ENCODE results near the gene NPFFR1.
"Not testable (repeated sequence)": the region's sequence is repeated elsewhere in the genome, so short reads cannot be mapped to it uniquely, and the experiment has no call there.

The NPFFR1 gene

DNA sequence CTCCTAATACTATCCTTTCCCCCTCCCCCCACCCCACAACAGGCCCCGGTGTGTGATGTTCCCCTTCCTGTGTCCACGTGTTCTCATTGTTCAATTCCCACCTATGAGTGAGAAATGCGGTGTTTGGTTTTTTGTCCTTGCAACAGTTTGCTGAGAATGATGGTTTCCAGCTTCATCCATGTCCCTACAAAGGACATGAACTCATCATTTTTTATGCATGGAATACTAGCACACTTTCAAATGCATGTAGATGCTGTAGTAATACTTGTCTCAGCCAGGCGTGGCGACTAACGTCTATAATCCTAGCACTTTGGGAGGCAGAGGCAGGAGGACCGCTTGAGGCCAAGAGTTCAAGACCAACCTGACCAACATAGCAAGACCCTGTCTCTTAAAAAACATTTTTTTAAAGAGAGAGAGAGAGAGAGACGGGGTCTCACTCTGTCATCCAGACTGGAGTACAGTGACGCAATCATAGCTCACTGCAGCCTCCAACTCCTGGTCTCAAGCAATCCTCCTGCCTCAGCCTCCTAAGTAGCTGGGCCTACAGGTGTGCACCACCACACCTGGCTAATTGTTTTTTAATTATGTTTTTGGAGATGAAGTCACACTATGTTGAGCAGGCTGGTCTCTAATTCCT lies 60.9 kb downstream of the NPFFR1 start:
- DNase-seq, result not testable (repeated sequence)

DNA sequence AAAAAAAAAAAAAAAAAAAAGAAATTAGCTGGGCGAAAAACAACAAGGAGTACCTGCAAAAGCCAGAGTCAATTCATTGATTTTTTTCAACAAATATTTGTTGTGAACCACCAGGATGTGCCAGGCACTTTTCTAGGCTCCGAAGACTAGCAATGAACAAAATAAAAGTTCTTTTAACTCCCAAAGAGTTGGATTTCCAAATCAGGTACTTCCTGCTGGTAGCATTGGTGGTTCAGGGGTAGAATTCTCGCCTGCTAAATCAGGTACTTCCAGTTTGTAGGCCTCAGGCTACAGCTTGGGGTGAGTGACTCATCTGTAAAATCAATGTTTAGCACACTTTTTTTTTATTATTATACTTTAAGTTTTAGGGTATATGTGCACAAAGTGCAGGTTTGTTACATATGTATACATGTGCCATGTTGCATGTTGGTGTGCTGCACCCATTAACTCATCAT lies 61.4 kb downstream of the NPFFR1 start:
- DNase-seq, result no peak

DNA sequence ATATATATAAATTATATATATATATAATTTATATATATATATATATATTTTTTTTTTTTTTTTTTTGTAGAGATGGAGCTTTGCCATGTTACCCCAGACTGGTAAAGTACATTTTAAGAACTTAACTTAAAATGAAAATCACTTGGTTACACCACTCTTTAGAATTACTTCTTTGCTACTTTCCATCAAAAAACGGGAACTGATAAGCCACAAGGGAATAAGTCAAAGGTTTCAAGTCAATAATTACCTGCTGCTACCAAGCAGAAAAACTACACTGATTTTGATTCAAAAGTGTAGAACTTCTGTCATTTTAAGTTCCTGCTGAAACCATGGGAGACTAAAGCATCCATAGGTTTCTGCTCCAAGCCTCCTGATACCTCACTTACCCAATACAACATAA lies 62.8 kb downstream of the NPFFR1 start:
- no peak for DNase-seq

DNA sequence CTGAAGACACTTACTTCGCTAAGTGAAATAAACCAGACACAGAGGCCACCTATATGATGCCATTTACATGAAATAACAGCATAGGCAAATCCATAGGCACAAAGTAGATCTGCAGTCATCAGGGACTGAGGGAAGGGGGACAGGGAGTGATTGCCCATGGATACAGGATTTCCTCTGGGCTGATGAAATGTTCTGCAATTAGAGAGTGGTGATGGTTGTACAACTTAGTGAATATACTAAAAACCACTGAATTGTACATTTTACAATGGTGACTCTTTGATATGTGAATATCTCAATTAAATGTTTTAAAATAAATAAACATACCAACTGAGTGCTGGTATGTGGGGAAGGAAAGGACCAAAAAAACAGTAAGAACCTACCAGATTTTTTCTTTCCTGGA lies 70.9 kb downstream of the NPFFR1 start:
- DNase-seq, result no peak

DNA sequence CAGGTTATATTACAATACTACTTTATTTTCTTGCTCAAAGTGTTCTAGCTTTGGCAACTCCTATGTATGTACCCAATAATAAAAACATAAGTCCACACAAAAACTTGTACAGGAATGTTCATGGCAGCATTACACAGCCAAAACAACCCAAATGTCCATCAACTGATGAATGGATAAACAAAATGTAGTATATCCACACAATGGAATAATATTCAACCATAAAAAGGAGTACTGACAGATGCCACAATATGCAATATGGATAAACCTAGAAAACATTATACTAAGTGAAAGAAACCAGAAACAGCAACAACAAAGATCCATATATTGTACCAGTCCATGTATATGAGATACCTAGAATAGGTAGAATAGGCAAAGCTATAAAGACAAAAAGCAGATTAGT lies 71.5 kb downstream of the NPFFR1 start:
- DNase-seq, result no peak

DNA sequence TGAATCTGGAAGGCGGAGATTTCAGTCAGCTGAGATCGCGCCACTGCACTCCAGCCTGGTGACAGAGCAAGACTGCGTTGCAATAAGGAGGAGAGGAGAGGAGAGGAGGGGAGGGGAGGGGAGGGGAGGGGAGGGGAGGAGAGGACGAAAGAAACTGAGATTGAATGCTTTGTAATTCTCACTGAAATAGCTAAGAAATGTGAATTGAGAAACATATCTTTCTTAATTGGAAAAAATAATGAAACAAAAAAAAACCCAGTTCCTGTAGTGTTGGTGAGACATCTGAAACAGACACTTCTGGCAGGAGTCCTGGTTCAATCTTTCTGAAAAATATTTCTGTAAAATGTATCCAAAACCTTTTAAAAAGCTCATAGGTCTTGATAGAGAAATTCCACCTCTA lies 77.0 kb downstream of the NPFFR1 start:
- DNase-seq, result no peak

DNA sequence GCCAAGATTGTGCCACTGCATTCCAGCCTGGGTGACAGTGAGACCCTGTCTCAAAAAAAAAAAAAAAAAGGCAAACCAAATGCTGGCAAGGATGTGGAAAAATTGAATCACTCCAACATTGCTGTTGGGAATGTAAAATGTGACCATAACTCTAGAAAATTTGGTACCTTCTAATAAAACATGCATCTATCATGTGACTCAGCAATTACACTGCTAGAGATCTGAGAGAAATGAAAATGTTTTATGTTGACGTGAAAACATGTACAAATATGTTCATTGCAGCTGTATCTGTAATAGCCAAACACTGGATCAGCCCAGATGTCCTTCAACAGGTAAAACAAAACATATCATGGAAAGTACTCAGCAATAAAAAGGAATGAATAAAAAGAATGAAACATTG lies 82.7 kb downstream of the NPFFR1 start:
- DNase-seq, result no peak

DNA sequence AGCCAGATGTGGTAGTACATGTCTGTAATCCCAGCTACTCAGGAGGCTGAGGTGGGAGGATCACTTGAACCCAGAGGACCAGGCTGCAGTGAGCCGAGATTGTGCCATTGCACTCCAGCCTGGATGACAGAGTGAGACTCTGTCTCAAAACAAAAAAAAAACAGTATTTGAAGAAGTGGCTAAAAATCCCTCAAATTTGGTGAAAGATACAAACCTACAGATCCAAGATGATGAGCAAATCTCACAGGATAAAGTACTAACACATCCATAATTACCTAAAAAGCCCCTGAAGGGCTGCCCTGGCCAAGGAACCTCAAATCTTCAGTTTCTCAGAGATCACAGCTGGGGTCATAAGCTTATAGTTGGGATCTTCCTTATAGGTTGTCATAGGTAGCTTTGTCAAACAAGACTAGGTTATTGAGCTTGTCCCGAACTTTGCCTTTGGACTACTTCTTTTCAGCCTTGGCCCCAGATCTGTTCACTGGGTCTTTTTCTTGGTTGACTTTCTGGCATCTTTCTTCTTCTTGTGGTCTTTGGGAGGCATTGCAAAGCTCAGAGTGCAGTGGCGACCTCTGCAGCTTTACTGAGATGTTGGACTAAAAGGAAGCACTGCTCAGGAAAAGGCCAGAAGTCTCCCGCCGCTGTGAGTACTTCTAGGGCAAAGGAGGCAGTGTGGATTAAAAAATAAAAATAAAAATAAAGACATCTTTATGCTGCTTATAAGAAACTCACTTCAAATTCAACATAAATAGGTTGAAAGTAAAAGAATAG lies 84.9 kb downstream of the NPFFR1 start:
- DNase-seq, result no peak
